Keratinocyte (primary cell): ENCODE data around the gene MAGEB5. TPM values are rescaled to one million over a fixed set of nuclear protein-coding genes. Genes with fewer than 3 reads are reported as not detected.
"Not testable (repeated sequence)": the region's sequence is repeated elsewhere in the genome, so short reads cannot be mapped to it uniquely, and the experiment has no call there.

ENCODE experiments used
- DNase-seq: peaks from one replicate; pipeline ENCODE4 v3.0.0-alpha.2; 2011; ENCODE audit warnings: low read depth, missing footprints, low spot score
- FAIRE-seq: peaks from 2 replicates; lab custom pipeline; 2011; peaks lifted over from hg19 to GRCh38; lab: Jason Lieb, UNC
- H2AFZ ChIP-seq: 2 replicates; pipeline ENCODE4 v1.6.0; 2012; ENCODE audit warnings: low read length, control low read depth, inconsistent platforms; ENCODE audit not compliant: control insufficient read depth
- H3K27ac ChIP-seq: 2 replicates; pipeline ENCODE4 v1.5.1; 2011; ENCODE audit warnings: low read length; ENCODE audit not compliant: control insufficient read depth, insufficient read depth
- H3K27me3 ChIP-seq: 3 replicates; pipeline ENCODE4 v1.6.0; 2011; ENCODE audit warnings: low read length; ENCODE audit not compliant: control insufficient read depth, insufficient read depth; ENCODE audit errors: extremely low read depth
- H3K36me3 ChIP-seq, 2 experiments: 2 replicates in 1 of 2; 3 replicates in 1 of 2; pipeline ENCODE4 v1.5.1; 2011; ENCODE audit warnings: low read length in 2 of 2, mild to moderate bottlenecking in 1 of 2; ENCODE audit not compliant: control insufficient read depth in 2 of 2, insufficient read depth in 2 of 2; ENCODE audit errors: extremely low read depth in 1 of 2
- H3K4me1 ChIP-seq: 3 replicates; pipeline ENCODE4 v1.5.1; 2011; ENCODE audit warnings: low read length; ENCODE audit not compliant: control insufficient read depth, insufficient read depth; ENCODE audit errors: extremely low read depth
- H3K4me2 ChIP-seq: 3 replicates; pipeline ENCODE4 v1.6.0; 2011; ENCODE audit warnings: low read depth, low read length; ENCODE audit not compliant: control insufficient read depth, insufficient read depth; ENCODE audit errors: extremely low read depth
- H3K4me3 ChIP-seq, 3 experiments: fragments of 200-600 bp in 1 of 3; sonication (generic) in 1 of 3; 2 replicates in 2 of 3; 3 replicates in 1 of 3; pipeline ENCODE4 v1.5.1; 2011 to 2016; ENCODE audit warnings: low read length in 3 of 3, mild to moderate bottlenecking in 3 of 3, control low read depth in 2 of 3, inconsistent platforms in 1 of 3, low read depth in 1 of 3, mixed read lengths in 1 of 3, mixed run types in 1 of 3, moderate library complexity in 1 of 3; ENCODE audit not compliant: control insufficient read depth in 2 of 3, insufficient read depth in 2 of 3; ENCODE audit errors: extremely low read depth in 1 of 3
- H3K79me2 ChIP-seq: 2 replicates; pipeline ENCODE4 v1.6.0; 2012; ENCODE audit warnings: low read length; ENCODE audit not compliant: control insufficient read depth, insufficient read depth
- H3K9ac ChIP-seq: 3 replicates; pipeline ENCODE4 v1.6.0; 2011; ENCODE audit warnings: low read length; ENCODE audit not compliant: control insufficient read depth, insufficient read depth; ENCODE audit errors: extremely low read depth
- H3K9me1 ChIP-seq: 3 replicates; pipeline ENCODE4 v1.6.0; 2011; ENCODE audit warnings: low read length; ENCODE audit not compliant: control insufficient read depth, insufficient read depth; ENCODE audit errors: extremely low read depth
- H3K9me3 ChIP-seq: 2 replicates; pipeline ENCODE4 v1.5.1; 2012; ENCODE audit warnings: low read depth, low read length; ENCODE audit not compliant: control insufficient read depth
- H4K20me1 ChIP-seq: 3 replicates; pipeline ENCODE4 v1.6.0; 2011; ENCODE audit warnings: low read length; ENCODE audit not compliant: control insufficient read depth, insufficient read depth; ENCODE audit errors: extremely low read depth
- CTCF ChIP-seq, 3 experiments: IDR thresholded peaks in 1 of 3; conservative IDR thresholded peaks in 1 of 3; optimal IDR thresholded peaks in 1 of 3; 2 replicates in 2 of 3; 3 replicates in 1 of 3; pipeline versions ENCODE3 to v1.5.1; 2011; ENCODE audit warnings: low read length in 3 of 3, mild to moderate bottlenecking in 3 of 3, moderate library complexity in 2 of 3, control low read depth in 1 of 3, inconsistent platforms in 1 of 3; ENCODE audit not compliant: insufficient read depth in 2 of 3; ENCODE audit errors: extremely low read depth in 1 of 3
- EZH2 ChIP-seq: IDR thresholded peaks from one replicate; pipeline ENCODE4 v1.6.1; 2012; ENCODE audit warnings: inconsistent platforms, mild to moderate bottlenecking, low read length, moderate library complexity
- dilution Hi-C: fragments of 300-500 bp; cut with MboI; formaldehyde crosslinking; loops from one replicate; pipeline ENCODE4 v1.7.0; 2020; ENCODE audit warnings: low sequenced_read_pairs; ENCODE audit not compliant: extremely low pct_ligation_motif_present
- polyA plus RNA-seq, 5 experiments: library from polyadenylated mRNA; depleted of rRNA in 3 of 5; stranded (reverse) in 3 of 5; stranded (forward) in 1 of 5; unstranded in 1 of 5; fragments of >200 nt; gene quantifications; 1 replicate in 1 of 5; 2 replicates in 3 of 5; 3 replicates in 1 of 5; pipeline versions ENCODE4 v1.2.1 to v1.2.3, GENCODE V29; 2011 to 2012; ENCODE audit warnings: missing spikeins in 2 of 5, low read depth in 1 of 5, low replicate concordance in 1 of 5

MAGEB5 gene
- polyA plus RNA-seq, 1 donor (not counting 4 experiments of a cell fraction or from before 2014, with no cell fraction given) = not detected

GRCh38 chrX:26203561-26203960, 12.4 kb upstream of the MAGEB5 start:
- no peak overlapping the region for H3K9ac ChIP-seq
- no peaks in the 10 kb centered on the region for H4K20me1 ChIP-seq
- H3K9me3 ChIP-seq = peaks cover 4% of the 10 kb centered on the region
- DNase-seq (no peak), FAIRE-seq (no peak)
- H3K4me1 ChIP-seq = no peaks in the 10 kb centered on the region
- no peak overlapping the region for H3K4me2 ChIP-seq
- no peak overlapping the region for H2AFZ ChIP-seq
- no peak overlapping the region for H3K27ac ChIP-seq
- H3K36me3 ChIP-seq = no peaks in the 10 kb centered on the region
- no peaks in the 10 kb centered on the region for H3K79me2 ChIP-seq
- H3K4me3 ChIP-seq = no peak overlapping the region
- dilution Hi-C loops = no loop called here
- H3K9me1 ChIP-seq = no peaks in the 10 kb centered on the region
- H3K27me3 ChIP-seq = no peaks in the 10 kb centered on the region
- TF ChIP-seq EZH2 (no peak), CTCF (optimal IDR thresholded peaks at IDR 0.05 in 1 of 3, IDR thresholded peaks at IDR 0.05 in 1 of 3, conservative IDR thresholded peaks at IDR 0.05 in 1 of 3; ENCODE audit: extremely low read depth in 1 of 3, insufficient read depth in 2 of 3, low read length in 3 of 3) (no peak)

- H3K79me2 ChIP-seq, H3K36me3 ChIP-seq, H3K4me3 ChIP-seq, H3K4me1 ChIP-seq, DNase-seq, H3K27ac ChIP-seq, H3K9me1 ChIP-seq, H3K4me2 ChIP-seq, H2AFZ ChIP-seq, dilution Hi-C loops, H3K27me3 ChIP-seq, H4K20me1 ChIP-seq, H3K9ac ChIP-seq, H3K9me3 ChIP-seq, FAIRE-seq: not testable (repeated sequence)
These were observed 11.3 kb upstream of the MAGEB5 start for GRCh38 chrX:26204717-26205116.

GRCh38 chrX:26208012-26208411, 8.0 kb upstream of the MAGEB5 start:
- FAIRE-seq (no peak), DNase-seq (no peak)
- Histone ChIP-seq H3K9me1 (no peaks in the 10 kb centered on the region), H4K20me1 (no peaks in the 10 kb centered on the region), H3K4me2 (no peak overlapping the region), H3K27ac (no peak overlapping the region), H3K79me2 (no peaks in the 10 kb centered on the region), H3K9me3 (no peaks in the 10 kb centered on the region), H3K27me3 (no peaks in the 10 kb centered on the region), H2AFZ (no peak overlapping the region), H3K4me3 (no peak overlapping the region), H3K9ac (no peak overlapping the region), H3K4me1 (no peaks in the 10 kb centered on the region), H3K36me3 (no peaks in the 10 kb centered on the region)
- TF ChIP-seq CTCF (optimal IDR thresholded peaks at IDR 0.05 in 1 of 3, IDR thresholded peaks at IDR 0.05 in 1 of 3, conservative IDR thresholded peaks at IDR 0.05 in 1 of 3; ENCODE audit: extremely low read depth in 1 of 3, insufficient read depth in 2 of 3, low read length in 3 of 3) (no peak), EZH2 (no peak)
- dilution Hi-C loops = no loop called here
